DMS 273 (cell line): Measurements from ENCODE around the gene LAPTM4A.
"Not testable (repeated sequence)": the region's sequence is repeated elsewhere in the genome, so short reads cannot be mapped to it uniquely, and the experiment has no call there.

ENCODE experiments used
- DNase-seq: peaks from one replicate; lab custom pipeline; 2025; ENCODE audit not compliant: unreplicated experiment; lab: John Stamatoyannopoulos, UW

Gene LAPTM4A

DNA sequence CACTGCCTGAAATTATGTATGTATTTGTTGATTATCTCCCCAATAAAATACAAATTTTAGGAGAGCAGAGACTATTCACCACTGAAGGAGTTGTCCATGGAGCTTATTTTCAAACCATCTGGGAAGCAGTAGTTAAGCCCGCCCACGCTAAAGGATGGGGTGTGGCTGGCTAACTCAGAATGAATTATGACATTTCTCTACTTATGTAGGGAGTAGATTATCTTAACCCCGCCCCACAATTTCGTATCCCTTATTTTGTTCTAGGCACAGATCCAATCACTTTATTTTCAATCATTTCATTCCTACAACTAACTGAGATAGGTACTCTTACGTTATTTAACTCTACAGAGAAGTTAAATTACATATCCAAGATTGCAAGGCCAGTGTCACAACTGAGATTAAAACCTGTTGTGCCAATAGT, 1.4 kb upstream of the LAPTM4A start:
- peak; percentile 90 for DNase-seq

DNA sequence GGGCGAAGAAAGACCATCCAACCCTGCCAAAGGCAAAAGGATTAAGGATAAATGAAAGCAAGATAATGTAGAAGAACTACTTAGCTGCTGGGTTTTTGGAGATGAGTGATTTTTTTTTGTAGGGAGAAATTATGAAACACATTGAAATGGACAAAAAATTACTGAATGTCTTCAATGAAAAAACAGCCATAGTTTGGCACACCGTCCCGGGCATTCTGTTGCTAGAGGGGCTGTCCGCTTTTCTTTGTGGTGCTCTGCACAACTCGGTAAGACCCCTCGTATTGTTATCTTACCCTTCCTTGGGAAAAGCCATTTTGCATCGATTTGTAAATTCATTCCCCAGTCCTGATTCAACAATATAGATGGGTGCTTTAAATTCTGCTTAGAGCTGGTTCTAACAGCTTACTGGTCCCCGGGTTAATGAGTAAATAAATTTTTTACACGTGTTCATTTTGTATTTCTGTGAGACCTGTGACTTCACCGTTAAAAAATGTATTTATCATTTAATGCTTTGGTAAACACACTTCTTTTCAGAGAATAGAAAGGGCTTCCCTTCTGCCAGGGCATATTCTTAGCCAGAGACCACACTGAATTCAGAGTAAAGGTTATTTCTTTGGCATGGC, 912 bp upstream of the LAPTM4A start:
- DNase-seq = peak; percentile 57

DNA sequence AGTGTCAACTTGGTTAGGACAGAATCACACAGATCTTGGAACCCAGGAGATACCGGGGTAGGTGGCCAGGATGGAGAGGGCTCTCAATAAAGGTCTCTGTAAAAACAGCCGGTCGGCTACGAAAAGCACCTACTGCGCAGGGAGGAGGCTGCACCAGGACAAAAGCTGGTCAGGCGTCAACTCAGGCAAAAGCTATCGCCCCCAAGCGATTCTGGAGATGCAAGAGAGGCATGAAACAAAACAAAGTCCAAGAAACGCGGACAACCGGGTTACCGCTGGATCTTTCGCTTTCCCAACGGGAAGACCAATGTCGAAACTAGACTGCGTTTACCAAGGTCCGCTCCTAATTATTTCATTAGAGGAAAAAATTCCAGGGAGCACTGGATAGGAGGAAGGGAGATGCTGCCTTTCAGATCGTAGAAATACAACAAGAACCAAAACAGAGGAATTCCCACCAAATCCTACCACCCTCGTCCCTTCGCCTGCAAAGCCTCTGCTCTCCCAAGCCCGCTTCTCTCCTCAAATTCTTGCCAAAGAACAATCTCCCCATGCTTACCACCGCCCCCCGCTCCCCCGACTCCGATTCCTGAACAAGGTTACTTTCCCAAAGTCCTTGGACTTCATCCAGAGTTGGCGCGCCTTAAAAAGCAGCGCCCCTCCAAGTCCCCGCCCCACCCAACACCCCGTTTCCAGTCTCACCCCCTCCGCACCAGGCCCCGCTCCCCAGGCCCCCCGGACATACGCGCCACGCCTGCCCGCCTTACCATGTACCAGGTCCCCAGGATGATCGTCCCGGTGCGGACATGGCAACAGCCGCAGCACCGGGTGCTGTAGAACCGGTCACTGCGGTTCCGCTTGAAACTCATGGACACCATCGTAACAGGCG, 539 bp downstream of the LAPTM4A start:
- DNase-seq = peak; percentile 76

DNA sequence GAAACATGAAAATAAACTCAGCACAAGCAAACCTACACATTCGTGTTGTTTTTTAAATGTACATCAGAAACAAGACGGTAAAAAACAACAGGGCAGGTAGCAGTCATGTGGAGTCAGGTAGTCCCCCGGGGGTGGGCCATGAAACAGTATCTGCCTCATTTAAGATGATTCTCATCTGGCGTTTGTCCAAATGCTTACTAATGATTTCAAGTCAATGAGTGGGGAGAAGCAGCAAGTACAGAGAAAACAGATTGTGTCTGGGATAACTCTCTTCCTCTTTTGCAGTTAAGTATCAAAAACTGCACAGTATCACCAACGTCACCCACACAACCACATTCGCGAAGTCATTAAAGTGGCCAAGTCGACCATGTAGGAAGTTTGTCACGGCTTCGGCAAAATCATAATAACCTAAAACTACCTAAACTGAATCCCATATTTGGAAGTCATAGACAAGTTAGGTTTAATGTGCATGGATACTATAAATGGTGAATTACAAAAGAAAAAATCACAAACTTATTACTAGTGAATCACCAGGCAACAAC, 1.3 kb downstream of the LAPTM4A start:
- DNase-seq = peak; percentile 91

DNA sequence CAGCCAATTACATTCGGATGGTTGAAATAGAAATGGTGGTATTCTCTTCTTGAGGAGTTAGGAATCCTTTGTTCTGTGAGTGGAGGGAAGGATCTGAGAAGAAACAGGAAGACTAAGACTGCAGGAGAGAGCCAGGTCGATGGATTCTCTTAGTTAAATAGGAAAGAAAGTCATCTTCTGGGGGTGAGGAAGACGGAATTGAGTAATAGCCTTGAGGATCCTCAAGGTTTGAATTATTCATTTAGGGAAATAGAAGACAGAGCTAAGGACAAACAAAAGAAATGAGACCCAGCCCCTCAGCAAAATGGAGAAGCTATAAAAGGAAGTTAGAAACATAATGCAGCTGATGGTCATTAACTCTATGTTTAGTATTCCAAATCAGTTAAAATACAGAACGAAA, 1.8 kb downstream of the LAPTM4A start:
- no peak for DNase-seq

DNA sequence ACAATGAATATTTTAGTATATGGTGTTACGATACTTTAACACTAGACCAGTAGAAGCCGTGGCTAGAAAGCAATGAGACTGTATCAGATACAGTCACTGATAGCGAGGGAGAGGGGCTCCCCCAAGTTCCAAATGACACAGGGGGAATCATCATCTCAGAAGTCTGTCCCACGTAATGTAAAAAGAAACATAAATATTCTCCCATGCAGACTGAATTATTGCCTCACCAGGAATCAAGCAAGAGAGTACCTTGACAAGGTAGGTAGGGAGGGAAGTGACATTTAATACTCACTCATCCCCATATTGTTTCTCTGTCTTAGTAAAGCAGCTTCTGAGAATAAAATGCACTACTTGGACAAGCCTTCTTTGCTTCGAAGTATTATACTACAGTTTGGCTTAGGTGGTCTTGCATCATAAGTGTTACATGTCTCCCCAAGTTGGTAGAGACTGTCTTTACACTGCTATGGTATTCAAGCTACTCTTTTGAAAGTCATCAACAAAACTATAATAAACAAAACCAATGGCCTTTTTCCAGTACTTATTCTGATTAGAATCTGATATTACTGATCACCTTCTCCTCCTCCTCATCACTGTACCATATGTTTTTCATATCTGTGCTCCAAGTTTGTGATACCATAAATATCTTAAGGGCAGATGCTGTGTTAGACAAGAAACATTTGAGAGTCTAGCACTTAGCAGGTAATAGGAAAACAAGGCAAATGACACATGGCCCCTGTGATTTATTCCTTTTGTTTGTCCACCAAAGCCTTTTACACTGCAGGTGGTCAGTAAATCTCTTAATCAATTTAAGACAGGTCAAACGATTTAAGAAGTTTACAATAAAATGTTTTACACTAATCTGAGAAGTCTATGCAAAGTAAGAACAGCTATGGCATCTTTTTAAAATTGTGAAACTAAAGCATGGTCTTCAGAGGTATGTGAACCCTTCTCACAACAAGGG, 2.7 kb downstream of the LAPTM4A start:
- no peak for DNase-seq

DNA sequence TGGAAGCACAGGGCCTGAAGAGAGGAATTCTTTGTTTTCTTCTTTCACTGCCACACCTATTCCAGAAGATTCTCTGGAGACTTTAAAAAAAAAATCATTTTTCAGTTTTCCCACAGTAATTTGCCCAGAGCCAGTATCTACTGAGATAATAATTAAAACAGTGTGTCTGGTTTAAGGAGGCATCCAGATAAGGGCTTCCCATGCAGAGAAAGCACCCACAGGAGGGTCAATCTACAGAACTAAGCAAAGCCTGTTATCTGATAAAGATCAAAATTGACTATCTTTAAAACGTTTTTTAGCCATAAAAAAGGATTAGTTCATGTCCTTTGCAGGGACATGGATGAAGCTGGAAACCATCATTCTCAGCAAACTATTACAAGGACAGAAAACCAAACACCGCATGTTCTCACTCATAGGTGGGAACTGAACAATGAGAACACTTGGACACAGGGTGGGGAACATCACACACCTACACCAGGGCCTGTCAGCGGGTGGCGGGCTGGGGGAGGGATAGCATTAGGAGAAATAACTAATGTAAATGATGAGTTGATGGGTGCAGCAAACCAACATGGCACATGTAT, 5.6 kb downstream of the LAPTM4A start:
- DNase-seq = not testable (repeated sequence)

DNA sequence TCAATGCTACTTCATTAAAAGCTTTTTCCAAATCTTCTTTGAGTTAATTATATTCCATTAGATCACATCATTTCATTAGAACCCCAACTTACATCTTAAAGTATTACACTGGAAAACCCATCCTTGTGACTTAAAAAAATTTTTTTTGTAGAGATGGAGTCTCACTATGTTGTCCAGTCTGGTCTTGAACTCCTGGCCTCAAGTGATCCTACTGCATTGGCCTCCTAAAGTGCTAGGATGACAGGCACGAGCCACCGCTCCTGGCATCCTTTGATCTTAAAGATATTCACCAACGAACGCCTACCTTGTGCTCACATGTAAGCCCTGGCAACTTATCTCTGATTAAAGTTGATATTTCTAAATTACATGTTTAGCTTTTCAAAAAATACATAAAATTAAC, 6.7 kb downstream of the LAPTM4A start:
- DNase-seq = no peak

DNA sequence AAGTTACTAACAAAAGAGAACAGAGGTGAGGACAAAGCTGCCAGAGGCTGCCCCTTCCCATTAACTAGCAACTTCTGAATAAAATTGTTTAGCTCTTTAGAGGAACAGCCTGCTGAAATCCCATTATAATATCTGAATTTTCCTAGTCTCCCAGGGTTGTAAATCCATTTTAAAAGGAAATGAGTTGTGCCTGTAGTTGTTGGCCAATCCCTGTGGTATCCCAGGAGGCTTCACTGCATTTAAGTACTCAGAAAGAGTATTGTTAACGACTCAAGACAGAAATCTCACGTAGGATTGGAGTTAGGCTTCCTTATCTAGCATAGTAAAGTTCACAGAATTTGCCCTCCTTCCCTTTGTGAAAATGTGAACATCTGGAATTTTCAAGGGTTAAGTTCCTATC, 8.9 kb downstream of the LAPTM4A start:
- DNase-seq = no peak

DNA sequence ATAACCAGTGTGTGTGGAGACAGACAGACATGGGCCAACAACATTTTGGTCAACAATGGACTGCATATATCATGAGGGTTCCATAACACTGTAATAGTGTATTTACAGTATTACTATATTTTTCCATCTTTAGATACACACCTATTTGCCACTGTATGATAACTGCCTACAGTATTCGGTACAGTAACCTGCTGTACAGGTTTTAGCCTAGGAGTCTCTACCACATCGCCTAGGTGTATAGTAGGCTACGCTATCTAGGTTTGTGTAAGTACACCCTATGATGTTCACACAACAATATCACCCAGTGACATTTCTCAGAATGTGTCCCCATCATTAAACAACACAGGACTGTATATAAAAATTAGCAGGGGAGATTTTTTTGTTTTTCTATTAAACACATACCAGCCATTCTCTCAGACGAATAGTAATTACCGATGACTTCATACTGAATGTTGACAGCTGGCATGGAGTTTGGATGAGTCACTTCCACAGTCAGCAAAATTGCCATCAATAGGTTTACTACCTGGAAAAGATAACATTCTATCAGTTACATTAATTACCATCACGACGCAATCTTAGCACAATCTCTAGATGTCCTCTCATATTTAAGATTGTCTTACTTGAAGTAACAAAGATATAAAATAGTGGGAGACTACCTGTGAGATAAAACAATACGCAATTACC, 10.8 kb downstream of the LAPTM4A start:
- DNase-seq = peak; percentile 35

DNA sequence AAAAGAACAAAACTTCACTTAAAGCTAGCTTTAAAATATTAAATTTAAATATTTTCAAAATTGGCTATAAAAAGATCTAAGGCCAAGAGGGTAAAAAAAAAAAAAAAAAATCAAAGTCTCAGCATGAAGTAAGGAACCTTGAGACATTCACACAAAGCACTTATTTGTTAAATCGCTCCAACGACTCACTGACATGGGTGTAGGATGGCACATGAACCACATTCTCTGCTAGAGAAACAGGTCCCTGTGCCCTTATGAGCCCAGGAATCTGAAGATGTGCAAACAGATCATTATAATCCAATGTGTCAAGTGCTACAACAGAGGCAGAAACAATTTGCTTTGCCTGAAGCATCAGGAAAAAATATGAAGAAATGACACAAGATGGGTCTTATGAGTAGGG, 13.8 kb downstream of the LAPTM4A start:
- DNase-seq = no peak

DNA sequence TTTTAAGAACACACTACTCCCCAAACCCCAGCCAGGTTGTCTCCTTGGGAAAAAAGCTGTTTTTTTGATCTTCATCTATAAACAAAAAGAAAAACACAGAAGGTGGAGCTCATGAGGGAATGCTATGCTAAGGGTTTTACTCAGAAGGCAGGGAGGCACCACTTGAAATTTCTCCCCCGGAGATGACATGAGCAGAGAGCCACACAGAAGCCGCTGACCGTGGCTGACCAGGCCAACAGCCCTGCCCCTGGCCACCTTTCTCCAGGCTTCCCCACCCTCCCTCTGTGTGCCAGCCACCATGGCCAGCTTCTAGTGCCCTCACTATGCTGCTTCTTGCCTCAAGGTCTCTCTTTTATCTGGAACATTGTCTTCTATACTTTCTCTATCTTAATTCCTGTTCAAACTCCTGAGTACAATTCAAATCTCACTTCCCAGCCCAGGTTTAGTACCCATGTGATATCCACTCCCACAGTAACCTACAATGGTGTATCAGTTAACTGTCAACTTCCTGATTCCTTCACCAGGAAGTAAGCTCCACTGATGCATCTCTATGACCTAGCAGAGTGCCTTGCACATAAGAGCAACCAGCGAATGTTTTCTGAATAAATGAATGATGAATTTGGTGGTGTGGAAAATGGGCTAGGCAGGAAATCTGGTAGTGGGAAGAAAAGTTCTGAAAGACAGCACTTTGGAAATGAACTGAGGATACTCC, 15.3 kb downstream of the LAPTM4A start:
- no peak for DNase-seq

DNA sequence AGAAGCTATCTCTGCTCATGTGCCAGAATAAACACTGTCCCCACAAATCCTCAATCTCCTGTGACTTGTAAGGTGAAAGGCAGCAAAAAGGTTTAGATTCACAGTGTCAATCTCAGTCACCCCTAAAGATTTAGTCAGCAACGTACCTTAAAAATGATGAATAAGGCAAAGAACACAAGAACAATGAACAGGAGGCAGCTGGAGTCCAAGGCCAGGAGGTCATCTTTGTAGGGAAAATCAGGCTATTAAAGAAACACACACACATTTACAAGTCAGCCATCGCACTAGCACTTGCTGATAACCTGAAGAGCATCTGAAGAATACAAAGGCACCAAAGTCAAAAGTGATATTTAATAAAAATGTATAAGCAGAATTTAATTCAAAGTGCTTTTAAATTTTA, 16.6 kb downstream of the LAPTM4A start:
- DNase-seq = no peak

DNA sequence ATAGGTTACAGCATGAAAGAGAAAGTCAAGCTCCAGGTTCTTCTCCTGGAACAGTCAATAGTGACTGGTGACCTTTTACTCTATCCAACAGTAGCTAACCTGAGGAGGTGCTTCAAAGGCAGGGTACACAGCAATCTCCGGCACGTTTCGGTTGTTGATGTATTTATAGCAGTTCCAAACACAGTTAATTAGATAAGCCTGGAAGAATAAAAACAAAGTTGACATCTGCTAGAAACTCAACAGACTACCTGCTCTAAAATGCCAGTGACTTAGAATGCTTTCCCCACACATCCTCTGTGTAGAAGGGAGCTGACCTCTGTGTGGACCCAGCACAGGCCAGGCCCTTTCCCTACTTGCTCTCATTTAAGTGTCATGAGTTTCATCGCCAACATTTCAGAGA, 17.2 kb downstream of the LAPTM4A start:
- DNase-seq = no peak

DNA sequence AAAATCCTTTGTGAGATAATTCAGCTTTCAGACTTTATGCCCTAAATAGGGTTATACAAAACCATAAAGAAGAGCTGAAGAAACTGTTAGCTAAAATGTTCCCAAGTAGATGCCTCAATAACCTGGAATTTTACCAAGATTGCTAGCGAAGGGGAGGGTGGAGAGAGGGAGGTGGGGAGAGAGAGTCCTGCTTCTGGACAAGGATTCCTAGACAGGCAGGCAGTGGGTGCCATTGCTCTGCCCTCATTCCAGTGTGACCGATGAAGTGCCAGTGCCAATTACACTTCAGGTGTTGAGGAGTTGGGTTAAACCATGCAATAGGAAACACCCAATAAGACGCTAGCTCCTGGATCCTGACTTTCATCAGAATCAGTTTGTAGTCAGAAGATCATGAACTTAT, 18.1 kb downstream of the LAPTM4A start:
- no peak for DNase-seq

DNA sequence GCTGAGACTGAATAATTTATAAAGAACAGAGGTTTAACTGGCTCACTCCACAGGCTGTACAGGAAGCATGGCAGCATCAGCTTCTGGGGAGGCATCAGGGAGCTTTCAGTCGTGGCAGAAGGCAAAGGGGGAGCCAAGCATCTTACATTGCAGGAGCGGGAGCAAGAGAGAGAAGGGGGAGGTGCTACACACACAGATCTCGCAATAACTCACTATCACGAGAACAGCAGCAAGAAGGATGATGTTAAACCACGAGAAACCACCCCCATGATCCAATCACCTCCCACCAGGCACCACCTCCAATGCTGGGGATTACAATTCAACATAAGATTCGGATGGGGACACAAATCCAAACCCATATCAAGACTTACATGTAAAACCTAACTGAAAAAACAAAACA, 21.2 kb downstream of the LAPTM4A start:
- DNase-seq = no peak

DNA sequence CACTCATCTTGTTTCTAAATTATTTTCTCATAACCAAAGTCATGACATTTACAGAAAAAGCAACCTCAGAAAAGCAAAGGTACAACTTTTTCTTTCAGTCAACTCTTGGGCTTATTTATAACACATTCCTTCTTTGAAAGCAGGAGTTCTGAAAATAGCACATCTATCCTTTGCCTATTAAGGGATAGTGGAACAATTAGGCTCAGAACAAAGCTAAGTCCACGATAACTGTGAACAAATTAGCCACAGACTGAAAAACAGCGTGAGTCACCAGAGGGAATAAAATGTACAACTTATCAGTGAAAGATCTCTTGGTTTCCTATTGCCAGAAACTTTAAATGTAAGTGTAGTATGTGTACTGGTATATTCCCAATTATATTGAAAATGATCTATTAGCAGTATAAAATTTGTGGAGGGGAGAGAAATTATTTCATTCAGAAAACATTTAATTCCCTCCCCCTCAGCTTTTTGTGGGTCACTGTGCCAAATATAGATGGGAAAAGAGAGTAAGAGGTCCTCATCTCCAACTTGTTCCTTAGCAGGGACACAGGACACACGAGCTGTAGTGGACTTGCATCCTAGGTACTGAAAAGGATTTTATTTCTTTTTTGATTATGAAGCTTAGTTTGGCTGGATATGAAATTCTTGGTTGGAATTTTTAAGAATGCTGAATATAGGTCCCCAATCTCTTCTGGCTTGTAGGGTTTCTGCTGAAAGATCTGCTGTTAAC, 23.6 kb downstream of the LAPTM4A start:
- no peak for DNase-seq

DNA sequence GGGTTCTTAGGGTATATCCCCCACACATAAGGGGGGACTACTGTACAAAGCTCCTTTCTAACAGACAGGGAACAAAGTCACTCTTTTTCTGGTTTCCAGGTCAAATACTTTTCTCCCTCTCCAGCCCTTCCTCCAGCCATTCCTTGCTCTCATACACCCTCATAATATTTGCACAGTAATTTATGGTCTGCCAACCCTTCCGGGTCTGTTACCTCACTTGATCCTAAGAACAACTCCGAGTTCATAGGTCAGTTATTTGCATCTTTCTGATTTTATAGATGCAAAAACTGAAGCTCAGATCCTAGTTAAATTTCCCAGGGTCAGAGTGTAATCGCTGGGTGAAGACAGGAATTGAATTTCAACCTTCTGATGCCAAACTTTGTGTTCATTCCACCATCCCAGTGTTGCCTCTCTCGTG, 24.2 kb downstream of the LAPTM4A start:
- DNase-seq = no peak
